Gastrocnemius medialis (tissue), 4 donors: ENCODE results near the gene HDAC3.

ENCODE experiments used
- CTCF ChIP-seq, 5 experiments: fragments of 450-650 bp in 3 of 5; fragments of 200-600 bp in 2 of 5; sonication (generic) in 2 of 5; IDR thresholded peaks in 4 of 5; conservative IDR thresholded peaks in 1 of 5; 1 replicate in 4 of 5; 2 replicates in 1 of 5; pipeline ENCODE4 v1.5.1; 2016 to 2019; ENCODE audit warnings: antibody characterized with exemption in 5 of 5, mild to moderate bottlenecking in 3 of 5, moderate library complexity in 3 of 5
- POLR2A ChIP-seq, 2 donors: fragments of 450-650 bp; IDR thresholded peaks; one replicate each; pipeline ENCODE4 v1.6.1; 2017; ENCODE audit warnings: antibody characterized with exemption in 2 of 2, mild to moderate bottlenecking in 2 of 2, moderate library complexity in 2 of 2

- TF ChIP-seq CTCF (IDR thresholded peaks at IDR 0.05 in 4 of 5, conservative IDR thresholded peaks at IDR 0.05 in 1 of 5) (no peak), POLR2A (IDR thresholded peaks at IDR 0.05) (no peak)
Observed at GRCh38 chr5:141656396-141656795, 19.7 kb upstream of the HDAC3 start.
